ENCODE data around the gene SKIDA1.
A peak's percentile ranks its signal among the peaks of the same experiment; 100 is the strongest.

SKIDA1 gene

GRCh38 chr10:21514818-21515351, 10.6 kb downstream of the SKIDA1 start:
- Histone ChIP-seq H3K9me2 (replicated peaks; ENCODE audit: low read depth, low read length) (no peaks in the 10 kb centered on the region), H3K27me3 (ENCODE audit: insufficient read depth, low read length, poor library complexity, severe bottlenecking) (no peaks in the 10 kb centered on the region), H3K79me2 (ENCODE audit: insufficient read depth, low read length) (peaks cover 33% of the 10 kb centered on the region; the same call in 1 of the 2 replicates), H3K4me1 (ENCODE audit: insufficient read depth, low read length, poor library complexity, severe bottlenecking) (peaks cover 16% of the 10 kb centered on the region), H4K20me1 (ENCODE audit: insufficient read depth, low read length, poor library complexity, severe bottlenecking) (peaks cover 4% of the 10 kb centered on the region), H3F3A (ENCODE audit: low read depth) (no peaks in the 10 kb centered on the region), H3K9ac (ENCODE audit: low read depth, low read length, poor library complexity, severe bottlenecking) (no peak overlapping the region), H3K36me3 (ENCODE audit: insufficient read depth, low read length) (no peaks in the 10 kb centered on the region), H2AFZ (ENCODE audit: low read length) (no peak overlapping the region), H3K4me3 (ENCODE audit: low read length, poor library complexity, severe bottlenecking) (no peak overlapping the region), H3K9me3 (ENCODE audit: insufficient read depth, low read depth, low read length) (no peaks in the 10 kb centered on the region), H3K4me2 (ENCODE audit: low read depth, low read length, poor library complexity, severe bottlenecking) (peak overlapping the region; percentile 67)
- TF ChIP-seq, protein P1, sequence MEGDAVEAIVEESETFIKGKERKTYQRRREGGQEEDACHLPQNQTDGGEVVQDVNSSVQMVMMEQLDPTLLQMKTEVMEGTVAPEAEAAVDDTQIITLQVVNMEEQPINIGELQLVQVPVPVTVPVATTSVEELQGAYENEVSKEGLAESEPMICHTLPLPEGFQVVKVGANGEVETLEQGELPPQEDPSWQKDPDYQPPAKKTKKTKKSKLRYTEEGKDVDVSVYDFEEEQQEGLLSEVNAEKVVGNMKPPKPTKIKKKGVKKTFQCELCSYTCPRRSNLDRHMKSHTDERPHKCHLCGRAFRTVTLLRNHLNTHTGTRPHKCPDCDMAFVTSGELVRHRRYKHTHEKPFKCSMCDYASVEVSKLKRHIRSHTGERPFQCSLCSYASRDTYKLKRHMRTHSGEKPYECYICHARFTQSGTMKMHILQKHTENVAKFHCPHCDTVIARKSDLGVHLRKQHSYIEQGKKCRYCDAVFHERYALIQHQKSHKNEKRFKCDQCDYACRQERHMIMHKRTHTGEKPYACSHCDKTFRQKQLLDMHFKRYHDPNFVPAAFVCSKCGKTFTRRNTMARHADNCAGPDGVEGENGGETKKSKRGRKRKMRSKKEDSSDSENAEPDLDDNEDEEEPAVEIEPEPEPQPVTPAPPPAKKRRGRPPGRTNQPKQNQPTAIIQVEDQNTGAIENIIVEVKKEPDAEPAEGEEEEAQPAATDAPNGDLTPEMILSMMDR (conservative IDR thresholded peaks at IDR 0.05; ENCODE audit: low read length) = no peak
- no peak for TF ChIP-seq EZH2phosphoT487 (IDR thresholded peaks at IDR 0.05; ENCODE audit: borderline replicate concordance)

DNA sequence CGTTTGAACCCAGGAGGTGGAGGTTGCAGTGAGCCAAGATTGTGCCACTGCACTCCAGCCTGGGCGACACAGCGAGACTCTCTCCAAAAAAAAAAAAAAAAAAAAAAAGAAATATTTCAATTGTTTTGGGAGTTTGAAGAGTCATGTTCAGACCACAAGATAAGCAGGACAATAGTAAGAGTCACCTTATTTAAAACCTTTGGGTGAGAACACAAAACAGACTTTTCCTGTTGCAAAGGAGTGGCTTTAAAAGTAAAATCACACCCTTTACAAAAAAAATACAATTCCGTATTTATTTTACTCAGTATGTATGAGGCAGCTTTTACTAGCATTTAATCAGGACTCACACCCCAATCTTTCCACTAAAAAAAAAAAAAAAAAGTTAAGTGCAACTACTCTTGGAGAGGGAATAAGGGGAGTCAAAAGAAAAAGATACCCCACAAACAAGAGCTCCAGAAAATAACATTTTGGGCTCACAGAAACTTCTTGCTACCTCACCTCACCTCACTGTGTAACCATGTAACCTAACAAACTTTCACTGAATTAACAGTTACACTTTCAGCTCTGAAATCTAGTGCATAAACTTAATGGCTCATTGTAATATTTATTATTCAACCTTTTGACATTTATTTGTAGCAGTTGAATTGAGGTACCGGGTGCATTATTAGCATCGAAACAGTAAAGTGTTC, 11.2 kb downstream of the SKIDA1 start:
- H3K4me3 ChIP-seq (ENCODE audit: low read length, poor library complexity, severe bottlenecking) = no peak overlapping the region
- no peaks in the 10 kb centered on the region for H3K36me3 ChIP-seq (ENCODE audit: insufficient read depth, low read length)
- H3K4me1 ChIP-seq (ENCODE audit: insufficient read depth, low read length, poor library complexity, severe bottlenecking) = peaks cover 15% of the 10 kb centered on the region
- no peaks in the 10 kb centered on the region for H3K9me2 ChIP-seq (replicated peaks; ENCODE audit: low read depth, low read length)
- no peak overlapping the region for H3K4me2 ChIP-seq (ENCODE audit: low read depth, low read length, poor library complexity, severe bottlenecking)
- peaks cover 4% of the 10 kb centered on the region for H4K20me1 ChIP-seq (ENCODE audit: insufficient read depth, low read length, poor library complexity, severe bottlenecking)
- H2AFZ ChIP-seq (ENCODE audit: low read length) = no peak overlapping the region
- peaks cover 33% of the 10 kb centered on the region; the same call in 1 of the 2 replicates for H3K79me2 ChIP-seq (ENCODE audit: insufficient read depth, low read length)
- H3K9ac ChIP-seq (ENCODE audit: low read depth, low read length, poor library complexity, severe bottlenecking) = no peak overlapping the region
- no peak for TF ChIP-seq EZH2phosphoT487 (IDR thresholded peaks at IDR 0.05; ENCODE audit: borderline replicate concordance)
- H3K27me3 ChIP-seq (ENCODE audit: insufficient read depth, low read length, poor library complexity, severe bottlenecking) = no peaks in the 10 kb centered on the region
- H3K9me3 ChIP-seq (ENCODE audit: insufficient read depth, low read depth, low read length) = no peaks in the 10 kb centered on the region
- H3F3A ChIP-seq (ENCODE audit: low read depth) = no peaks in the 10 kb centered on the region

- TF ChIP-seq, protein P1 (conservative IDR thresholded peaks at IDR 0.05; ENCODE audit: low read length) = no peak
- TF ChIP-seq EZH2phosphoT487 (IDR thresholded peaks at IDR 0.05; ENCODE audit: borderline replicate concordance) = no peak
- no peaks in the 10 kb centered on the region for H3K9me2 ChIP-seq (replicated peaks; ENCODE audit: low read depth, low read length)
- H3K4me1 ChIP-seq (ENCODE audit: insufficient read depth, low read length, poor library complexity, severe bottlenecking) = peaks cover 7% of the 10 kb centered on the region
- H3K9me3 ChIP-seq (ENCODE audit: insufficient read depth, low read depth, low read length) = no peaks in the 10 kb centered on the region
- H3K4me2 ChIP-seq (ENCODE audit: low read depth, low read length, poor library complexity, severe bottlenecking) = peak overlapping the region; percentile 24
- peaks cover 4% of the 10 kb centered on the region for H4K20me1 ChIP-seq (ENCODE audit: insufficient read depth, low read length, poor library complexity, severe bottlenecking)
- H3K36me3 ChIP-seq (ENCODE audit: insufficient read depth, low read length) = no peaks in the 10 kb centered on the region
- no peak overlapping the region for H3K4me3 ChIP-seq (ENCODE audit: low read length, poor library complexity, severe bottlenecking)
- no peaks in the 10 kb centered on the region for H3F3A ChIP-seq (ENCODE audit: low read depth)
- peaks cover 25% of the 10 kb centered on the region; the same call in 1 of the 2 replicates for H3K79me2 ChIP-seq (ENCODE audit: insufficient read depth, low read length)
- H3K27me3 ChIP-seq (ENCODE audit: insufficient read depth, low read length, poor library complexity, severe bottlenecking) = no peaks in the 10 kb centered on the region
- H3K9ac ChIP-seq (ENCODE audit: low read depth, low read length, poor library complexity, severe bottlenecking) = no peak overlapping the region
- H2AFZ ChIP-seq (ENCODE audit: low read length) = no peak overlapping the region
Measured at GRCh38 chr10:21513405-21513788, 12.1 kb downstream of the SKIDA1 start.
